Posterior vena cava (tissue), 2 donors: Measurements from ENCODE around the gene TMEM52. TPM values are rescaled to one million over a fixed set of nuclear protein-coding genes. Genes with fewer than 3 reads are reported as not detected.
A peak's percentile ranks its signal among the peaks of the same experiment; 100 is the strongest.

Experiments
- DNase-seq: peaks from one replicate; pipeline ENCODE4 v3.0.0-alpha.2; 2020; ENCODE audit warnings: low spot score
- intact Hi-C, 2 donors: fragments of 100-400 bp; cut with DNase I; formaldehyde crosslinking; loops; one replicate each; pipeline versions ENCODE4 v1.14.1 to v1.14.2; 2022 to 2023
- total RNA-seq, 2 donors: library from RNA; stranded (reverse); fragmentation: NEBNext Ultra II Directional; extraction: Animal tissue kit (Norgen Biotek cat#: 25700); gene quantifications; one replicate each; pipeline ENCODE4 v1.2.1, GENCODE V29; 2021
- donor health status: DM: yes; HTN: yes; CAD: no.
- donor health status: DM: yes; HTN: yes; CAD: no.

The TMEM52 gene
- total RNA-seq, 2 donors from 2014 or later: not detected

DNA sequence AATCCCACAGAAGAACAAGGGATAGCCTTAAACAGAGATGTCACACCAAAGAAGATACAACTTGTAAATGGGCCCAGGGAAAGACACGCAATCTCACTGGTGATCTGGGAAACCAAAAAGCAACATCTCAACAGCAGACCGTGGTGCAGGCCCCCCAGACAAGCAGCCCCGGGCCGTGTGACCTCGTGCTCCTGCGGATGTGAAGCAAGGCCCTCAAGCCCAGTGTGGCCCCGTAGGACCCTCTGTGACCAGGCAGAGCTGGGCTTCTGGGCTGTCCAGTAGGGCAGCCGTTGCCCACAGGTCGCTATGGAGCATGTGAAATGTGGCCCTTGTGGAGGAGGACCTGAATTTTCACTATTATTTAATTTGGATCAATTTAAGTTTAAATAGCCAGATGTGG lies 34.9 kb upstream of the TMEM52 start:
- peak; percentile 76 for DNase-seq
- intact Hi-C loops: no loop called here

- no peak for DNase-seq
- intact Hi-C loops: no loop called here
Observed at GRCh38 chr1:1950940-1951339, 31.9 kb upstream of the TMEM52 start.

GRCh38 chr1:1948783-1949182 lies 29.7 kb upstream of the TMEM52 start:
- no peak for DNase-seq
- intact Hi-C loops: loop anchor here in 1 of 2 donors (5.0 kb wide), 1 partner anchor 94 kb away; no protein-coding TSS in a partner anchor

- intact Hi-C loops: loop anchor here in 1 of 2 donors (5.0 kb wide), 1 partner anchor 95 kb away; no protein-coding TSS in a partner anchor
- no peak for DNase-seq
Observed at GRCh38 chr1:1947493-1947892, 28.4 kb upstream of the TMEM52 start.

- intact Hi-C loops: loop anchor here in 1 of 2 donors (5.0 kb wide), 1 partner anchor 96 kb away; no protein-coding TSS in a partner anchor
- no peak for DNase-seq
Observed at GRCh38 chr1:1946540-1946939, 27.5 kb upstream of the TMEM52 start.

- DNase-seq: no peak
- intact Hi-C loops: loop anchor here in 1 of 2 donors (5.0 kb wide), 1 partner anchor 96 kb away; no protein-coding TSS in a partner anchor
Observed at GRCh38 chr1:1945782-1946393, 26.8 kb upstream of the TMEM52 start.

GRCh38 chr1:1943834-1944570 lies 24.9 kb upstream of the TMEM52 start:
- intact Hi-C loops: loop anchor here in 1 of 2 donors (5.0 kb wide), 1 partner anchor 103 kb away; no protein-coding TSS in a partner anchor
- peak; percentile 87 for DNase-seq

GRCh38 chr1:1942753-1943656 lies 23.9 kb upstream of the TMEM52 start:
- intact Hi-C loops: loop anchor here in 1 of 2 donors (5.0 kb wide), 1 partner anchor 104 kb away; no protein-coding TSS in a partner anchor
- peak; percentile 80 for DNase-seq

GRCh38 chr1:1941868-1942752 lies 23.0 kb upstream of the TMEM52 start:
- intact Hi-C loops: loop anchor here in 1 of 2 donors (5.0 kb wide), 1 partner anchor 105 kb away; no protein-coding TSS in a partner anchor
- DNase-seq: peak; percentile 77

DNA sequence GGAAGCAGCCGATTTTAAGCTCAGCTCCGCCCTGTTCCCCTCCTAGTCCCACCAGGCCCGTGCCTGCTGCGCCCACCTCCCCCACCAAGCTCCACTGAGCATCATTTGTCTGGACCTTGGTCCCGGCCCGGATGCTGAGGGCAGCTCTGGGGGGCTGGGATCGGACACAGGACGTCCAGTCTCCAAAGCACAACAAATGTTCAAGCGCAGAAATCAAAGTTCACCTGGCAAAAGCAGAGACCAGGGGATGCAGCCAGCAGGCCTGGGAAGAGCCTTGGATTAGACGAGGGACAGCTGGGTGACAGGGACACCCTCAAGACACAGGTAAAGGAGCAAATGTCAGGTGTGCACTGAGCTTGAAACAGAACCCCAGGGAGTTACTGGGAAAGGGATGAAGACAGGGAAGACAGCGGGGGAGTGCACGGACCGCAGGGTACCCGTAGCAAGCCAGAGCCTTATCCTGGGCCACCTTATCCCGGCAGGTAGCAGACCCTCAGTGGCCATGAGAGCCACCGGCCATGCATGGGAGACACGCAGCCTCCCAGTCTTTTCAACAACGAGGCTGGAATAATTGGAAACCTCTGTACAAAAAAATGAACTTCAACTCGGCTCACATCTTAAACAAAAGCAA lies 22.2 kb upstream of the TMEM52 start:
- DNase-seq: no peak

GRCh38 chr1:1940123-1940425 lies 21.0 kb upstream of the TMEM52 start:
- no peak for DNase-seq
- intact Hi-C loops: loop anchor here in 1 of 2 donors (5.0 kb wide), 1 partner anchor 107 kb away; no protein-coding TSS in a partner anchor

More for the DNA sequence above, 22.2 kb upstream of the TMEM52 start:
- intact Hi-C loops: loop anchor here in 1 of 2 donors (5.0 kb wide), 1 partner anchor 106 kb away; no protein-coding TSS in a partner anchor

GRCh38 chr1:1939296-1940122 lies 20.4 kb upstream of the TMEM52 start:
- intact Hi-C loops: loop anchor here (5.0 kb wide), 2 partner anchors 108 to 1633 kb away; no protein-coding TSS in a partner anchor
- peak; percentile 62 for DNase-seq

DNA sequence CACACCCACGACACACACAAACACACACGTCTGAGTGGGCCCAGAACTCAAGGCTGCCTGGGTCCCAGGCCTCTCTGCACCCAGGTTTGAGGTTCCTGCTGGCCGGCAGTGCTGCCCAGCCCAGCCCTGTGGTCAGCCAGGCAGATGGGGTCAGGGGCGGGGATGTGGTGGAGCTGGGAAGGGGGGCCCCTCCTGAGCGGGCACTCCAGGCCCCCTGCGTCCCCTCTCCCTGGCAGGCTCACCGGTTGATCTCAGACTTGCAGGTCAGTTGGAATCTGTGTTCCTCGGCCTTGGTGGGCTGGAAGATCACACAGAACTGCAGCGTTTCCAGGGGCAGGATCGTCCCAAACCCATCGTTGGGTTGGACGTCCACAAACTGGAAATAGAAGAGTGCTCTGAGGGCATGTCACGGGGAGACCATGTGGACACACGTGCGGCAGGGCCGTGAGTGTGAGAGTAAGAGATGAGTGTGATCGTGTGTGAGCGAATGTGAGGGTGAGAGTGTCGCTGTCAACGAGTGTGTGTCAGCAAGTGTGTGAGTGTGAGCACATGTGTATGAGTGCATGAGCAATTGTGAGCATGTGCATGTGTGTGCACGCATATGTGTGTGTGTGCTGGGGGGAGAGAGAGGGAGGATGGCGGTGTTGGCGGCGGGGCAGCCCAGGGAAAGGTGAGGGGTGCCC lies 19.7 kb upstream of the TMEM52 start:
- peak; percentile 50 for DNase-seq
- intact Hi-C loops: loop anchor here in 1 of 2 donors (5.0 kb wide), 1 partner anchor 1634 kb away; no protein-coding TSS in a partner anchor

DNA sequence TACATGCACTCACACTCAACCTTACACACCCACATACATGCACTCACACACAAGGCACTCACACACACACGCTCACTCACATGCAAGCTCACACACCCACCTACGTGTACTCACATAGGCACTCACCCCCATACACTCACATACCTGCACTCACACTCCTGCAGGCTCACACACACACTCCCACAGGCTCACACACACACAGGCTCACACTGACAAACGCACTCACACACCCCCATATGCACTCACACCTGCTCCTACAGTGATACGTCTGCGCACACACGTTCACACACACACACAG lies 19.1 kb upstream of the TMEM52 start:
- DNase-seq: peak; percentile 20
- intact Hi-C loops: loop anchor here in 1 of 2 donors (5.0 kb wide), 1 partner anchor 1634 kb away; no protein-coding TSS in a partner anchor

DNA sequence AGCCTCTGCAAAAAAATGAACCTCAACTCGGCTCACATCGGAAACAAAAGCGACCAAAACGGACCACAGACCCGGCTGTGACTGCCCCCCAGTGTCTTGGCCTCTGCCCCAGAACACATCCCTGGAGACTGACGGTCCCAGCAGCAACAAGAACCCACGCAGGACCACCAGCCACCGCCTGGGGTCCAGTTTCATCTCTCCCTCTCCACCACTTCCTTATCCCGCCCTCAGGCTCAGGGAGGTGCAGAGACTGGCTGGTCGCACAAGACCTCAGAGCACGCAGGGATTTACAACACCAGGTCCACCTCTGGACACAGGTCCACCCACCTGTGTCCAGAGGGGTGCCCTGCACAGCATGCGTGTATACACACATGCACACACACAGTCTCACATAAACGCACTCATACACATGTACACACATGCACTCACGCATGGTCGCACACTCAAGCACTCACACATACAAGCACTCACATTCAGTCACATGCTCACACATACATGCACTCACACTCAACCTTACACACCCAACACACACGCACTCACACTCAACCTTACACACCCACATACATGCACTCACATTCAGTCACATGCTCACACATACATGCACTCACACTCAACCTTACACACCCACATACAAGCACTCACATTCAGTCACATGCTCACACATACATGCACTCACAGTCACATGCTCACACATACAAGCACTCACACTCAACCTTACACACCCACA lies 18.6 kb upstream of the TMEM52 start:
- peak; percentile 14 for DNase-seq
- intact Hi-C loops: loop anchor here in 1 of 2 donors (5.0 kb wide), 1 partner anchor 1635 kb away; no protein-coding TSS in a partner anchor

DNA sequence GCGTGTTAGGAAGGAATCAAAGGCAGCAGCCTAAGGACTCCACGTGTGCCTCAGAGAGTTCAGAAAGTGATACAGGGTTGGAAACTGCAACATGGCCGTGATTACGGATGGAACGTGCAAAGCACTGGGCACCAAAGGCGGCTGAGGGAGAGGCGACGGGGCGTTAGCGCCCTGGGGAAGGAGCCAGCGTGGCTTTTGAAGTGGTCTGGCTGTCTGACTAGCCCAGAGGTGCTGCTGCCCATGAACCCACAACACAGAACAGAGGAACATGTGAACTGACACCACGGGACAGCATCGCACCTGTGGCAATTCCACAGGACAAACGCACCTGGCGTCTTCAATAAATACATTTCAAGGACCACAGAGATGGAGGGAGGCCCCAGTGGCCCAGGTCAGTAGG lies 18.0 kb upstream of the TMEM52 start:
- DNase-seq: no peak
- intact Hi-C loops: loop anchor here in 1 of 2 donors (5.0 kb wide), 1 partner anchor 1635 kb away; no protein-coding TSS in a partner anchor
